Fibroblast of lung (primary cell): ENCODE results near the gene NOTCH2. TPM values are rescaled to one million over a fixed set of nuclear protein-coding genes. Genes with fewer than 3 reads are reported as not detected.

ENCODE experiments used
- DNase-seq, 2 donors: peaks; one replicate each; pipeline versions ENCODE4 v3.0.0 to v3.0.0-alpha.2; 2010; ENCODE audit warnings: low read depth in 2 of 2
- H2AFZ ChIP-seq: 2 replicates; pipeline ENCODE4 v1.5.1; 2012; ENCODE audit warnings: low read length, control low read depth, inconsistent platforms
- H3K27ac ChIP-seq: 2 replicates; pipeline ENCODE4 v1.5.1; 2011; ENCODE audit warnings: low read length, control low read depth; ENCODE audit not compliant: insufficient read depth
- H3K27me3 ChIP-seq: 2 replicates; pipeline ENCODE4 v1.5.1; 2011; ENCODE audit warnings: mild to moderate bottlenecking, low read length; ENCODE audit not compliant: control insufficient read depth, insufficient read depth
- H3K36me3 ChIP-seq: 2 replicates; pipeline ENCODE4 v1.5.1; 2011; ENCODE audit warnings: low read length; ENCODE audit not compliant: control insufficient read depth, insufficient read depth
- H3K4me1 ChIP-seq: 2 replicates; pipeline ENCODE4 v1.5.1; 2011; ENCODE audit warnings: low read length; ENCODE audit not compliant: control insufficient read depth, insufficient read depth; ENCODE audit errors: extremely low read depth
- H3K4me2 ChIP-seq: 2 replicates; pipeline ENCODE4 v1.5.1; 2011; ENCODE audit warnings: low read length, control low read depth; ENCODE audit not compliant: insufficient read depth; ENCODE audit errors: extremely low read depth
- H3K4me3 ChIP-seq, 4 experiments: fragments of 200-600 bp in 1 of 4; sonication (generic) in 1 of 4; replicated peaks in 1 of 4; 2 replicates each; pipeline ENCODE4 v1.5.1; 2011 to 2016; ENCODE audit warnings: low read length in 4 of 4, low read depth in 3 of 4, mild to moderate bottlenecking in 3 of 4, control low read depth in 2 of 4, inconsistent platforms in 1 of 4, mixed read lengths in 1 of 4; ENCODE audit not compliant: insufficient read depth in 1 of 4; ENCODE audit errors: control extremely low read depth in 1 of 4
- H3K79me2 ChIP-seq: 2 replicates; pipeline ENCODE4 v1.5.1; 2012; ENCODE audit warnings: mild to moderate bottlenecking, low read length, inconsistent platforms; ENCODE audit not compliant: control insufficient read depth, insufficient read depth
- H3K9ac ChIP-seq: 2 replicates; pipeline ENCODE4 v1.5.1; 2011; ENCODE audit warnings: mild to moderate bottlenecking, low read length, control low read depth; ENCODE audit not compliant: insufficient read depth
- H3K9me3 ChIP-seq: 2 replicates; pipeline ENCODE4 v1.5.1; 2012; ENCODE audit warnings: low read depth, low read length; ENCODE audit not compliant: control insufficient read depth, insufficient read depth
- H4K20me1 ChIP-seq: 2 replicates; pipeline ENCODE4 v1.5.1; 2011; ENCODE audit warnings: low read length; ENCODE audit not compliant: control insufficient read depth, insufficient read depth; ENCODE audit errors: extremely low read depth
- CTCF ChIP-seq, 2 donors: IDR thresholded peaks in 1 of 2; conservative IDR thresholded peaks in 1 of 2; 1 replicate in 1 of 2; 2 replicates in 1 of 2; pipeline ENCODE4 v1.5.1; 2011 to 2012; ENCODE audit warnings: low read length in 2 of 2, control low read depth in 1 of 2, inconsistent platforms in 1 of 2, low read depth in 1 of 2, mild to moderate bottlenecking in 1 of 2
- EZH2 ChIP-seq: IDR thresholded peaks from 2 replicates; pipeline ENCODE4 v1.5.1; 2012; ENCODE audit warnings: low read length, control low read depth, mild to moderate bottlenecking; ENCODE audit errors: missing control alignments
- polyA plus RNA-seq, 2 donors: library from polyadenylated mRNA; depleted of rRNA in 1 of 2; stranded (reverse) in 1 of 2; unstranded in 1 of 2; fragments of >200 nt; gene quantifications; 2 replicates each; pipeline ENCODE4 v1.2.1, GENCODE V29; 2011 to 2012; ENCODE audit warnings: missing spikeins in 1 of 2
- total RNA-seq: library from RNA; depleted of rRNA; stranded (reverse); fragments of >200 nt; gene quantifications from 2 replicates; pipeline ENCODE4 v1.2.1, GENCODE V29; 2014

The NOTCH2 gene
- total and polyA plus RNA-seq, 2 donors (not counting 1 experiment from before 2014, with no cell fraction given), result 86.3 to 204 TPM

- Histone ChIP-seq H2AFZ (no peak overlapping the region), H3K4me2 (peak overlapping the region; percentile 64), H3K27ac (no peak overlapping the region), H3K79me2 (no peaks in the 10 kb centered on the region), H3K9me3 (no peaks in the 10 kb centered on the region), H4K20me1 (no peaks in the 10 kb centered on the region), H3K27me3 (no peaks in the 10 kb centered on the region), H3K4me3 (no peak overlapping the region), H3K4me1 (peaks cover 11% of the 10 kb centered on the region), H3K9ac (no peak overlapping the region), H3K36me3 (no peaks in the 10 kb centered on the region)
- DNase-seq, result peak; percentile 49 to 63
- TF ChIP-seq CTCF (conservative IDR thresholded peaks at IDR 0.05 in 1 of 2, IDR thresholded peaks at IDR 0.05 in 1 of 2; ENCODE audit: low read depth in 1 of 2, low read length in 2 of 2) (no peak), EZH2 (no peak)
Observed at GRCh38 chr1:119865627-119866026, 203.8 kb downstream of the NOTCH2 start.

- peak in 1 of 2 donors; percentile 60 for DNase-seq
- Histone ChIP-seq H2AFZ (no peak overlapping the region), H3K79me2 (no peaks in the 10 kb centered on the region), H3K4me3 (no peak overlapping the region), H3K4me2 (peak overlapping the region; percentile 44), H3K9ac (no peak overlapping the region), H3K4me1 (peaks cover 21% of the 10 kb centered on the region), H4K20me1 (no peaks in the 10 kb centered on the region), H3K36me3 (no peaks in the 10 kb centered on the region), H3K27ac (no peak overlapping the region), H3K9me3 (no peaks in the 10 kb centered on the region), H3K27me3 (no peaks in the 10 kb centered on the region)
- no peak for TF ChIP-seq CTCF (conservative IDR thresholded peaks at IDR 0.05 in 1 of 2, IDR thresholded peaks at IDR 0.05 in 1 of 2; ENCODE audit: low read depth in 1 of 2, low read length in 2 of 2)
Observed at GRCh38 chr1:119862276-119862675, 207.2 kb downstream of the NOTCH2 start.

Other genes starting within 250 kb of the NOTCH2 start
- not detected in 2 replicates for gene ADAM30, start 173.1 kb downstream of the NOTCH2 start, total RNA-seq
- not detected in 2 replicates for gene ADAM30, start 173.1 kb downstream of the NOTCH2 start, polyA plus RNA-seq
- gene SEC22B, start 106.9 kb upstream of the NOTCH2 start, total RNA-seq, result 53.2 and 74.5 TPM in 2 replicates
- 52.7 and 71.3 TPM in 2 replicates for gene SEC22B, start 106.9 kb upstream of the NOTCH2 start, polyA plus RNA-seq